Mucosa of descending colon (tissue), 3 donors: ENCODE data around the gene ALDH3A1. TPM values are rescaled to one million over a fixed set of nuclear protein-coding genes. Genes with fewer than 3 reads are reported as not detected.

Experiments used
- ATAC-seq: fragments of 200-7000 bp; cut with Tn5 transposase; one replicate; pipeline ENCODE4 v1.9.1; 2020; ENCODE audit warnings: mild to moderate bottlenecking, moderate library complexity
- DNase-seq, 3 donors: peaks; one replicate each; pipeline ENCODE4 v3.0.0-alpha.2; 2020
- H3K36me3 ChIP-seq: fragments of 200-600 bp; one replicate; pipeline ENCODE4 v1.8.0; 2021; ENCODE audit warnings: low read depth, mild to moderate bottlenecking
- H3K4me1 ChIP-seq: fragments of 200-600 bp; one replicate; pipeline ENCODE4 v1.8.0; 2021; ENCODE audit warnings: low read depth, mild to moderate bottlenecking
- H3K4me3 ChIP-seq: fragments of 200-600 bp; one replicate; pipeline ENCODE4 v1.8.0; 2021; ENCODE audit warnings: mild to moderate bottlenecking
- H3K9me3 ChIP-seq: fragments of 200-600 bp; one replicate; pipeline ENCODE4 v1.8.0; 2021; ENCODE audit warnings: mild to moderate bottlenecking
- CTCF ChIP-seq: fragments of 200-600 bp; IDR thresholded peaks from one replicate; pipeline ENCODE4 v1.8.0; 2022; ENCODE audit warnings: antibody characterized with exemption, mild to moderate bottlenecking
- intact Hi-C, 2 donors: fragments of 100-400 bp; cut with DNase I in 1 of 2; cut with micrococcal nuclease in 1 of 2; formaldehyde crosslinking; loops; one replicate each; pipeline versions ENCODE4 v1.11.0 to v1.11.1; 2022; cut with DNase I, micrococcal nuclease
- total RNA-seq, 3 donors: library from RNA; stranded (reverse); fragmentation: NEBNext Ultra II Directional in 2 of 3; extraction: Animal tissue kit (Norgen Biotek cat#: 25700) in 2 of 3; gene quantifications; one replicate each; pipeline versions ENCODE4 v1.2.1 to v1.2.4, GENCODE V29; 2021 to 2023
- donor health status: DM: no; HTN: no; CAD: no; lungs with moderate emphysema.
- donor health status: DM: no; HTN: no; CAD: no.
- donor health status: DM: no; HTN: yes; CAD: no.

Gene ALDH3A1
- total RNA-seq, 3 donors from 2014 or later, result 0.60 to 5.9 (median 3.1) TPM

- no peak for ATAC-seq
- no peak for DNase-seq
- TF ChIP-seq CTCF, result no peak
- intact Hi-C loops, result no loop called here
- no peaks in the 10 kb centered on the region for H3K9me3 ChIP-seq
- H3K36me3 ChIP-seq, result no peaks in the 10 kb centered on the region
- H3K4me3 ChIP-seq, result no peak overlapping the region
- peaks cover 6% of the 10 kb centered on the region for H3K4me1 ChIP-seq
Observed at GRCh38 chr17:19756546-19756945, 8.4 kb upstream of the ALDH3A1 start.

- Histone ChIP-seq H3K4me3 (no peak overlapping the region), H3K9me3 (no peaks in the 10 kb centered on the region), H3K4me1 (peaks cover 6% of the 10 kb centered on the region), H3K36me3 (no peaks in the 10 kb centered on the region)
- intact Hi-C loops, result no loop called here
- ATAC-seq (no peak), DNase-seq (no peak)
- no peak for TF ChIP-seq CTCF
Observed at GRCh38 chr17:19755821-19756510, 7.9 kb upstream of the ALDH3A1 start.

GRCh38 chr17:19755392-19755791 is 7.3 kb upstream of the ALDH3A1 start:
- DNase-seq (no peak), ATAC-seq (no peak)
- no peak overlapping the region for H3K4me3 ChIP-seq
- intact Hi-C loops, result no loop called here
- no peaks in the 10 kb centered on the region for H3K9me3 ChIP-seq
- TF ChIP-seq CTCF, result no peak
- H3K4me1 ChIP-seq, result peaks cover 6% of the 10 kb centered on the region
- H3K36me3 ChIP-seq, result no peaks in the 10 kb centered on the region

- ATAC-seq (peak; percentile 76), DNase-seq (peak; percentile 60 to 66 (median 61))
- TF ChIP-seq CTCF, result no peak
- no peak overlapping the region for H3K4me3 ChIP-seq
- H3K36me3 ChIP-seq, result no peaks in the 10 kb centered on the region
- H3K4me1 ChIP-seq, result peaks cover 7% of the 10 kb centered on the region
- intact Hi-C loops, result no loop called here
- no peaks in the 10 kb centered on the region for H3K9me3 ChIP-seq
Observed at GRCh38 chr17:19753661-19754463, 5.8 kb upstream of the ALDH3A1 start.

GRCh38 chr17:19753051-19753509 is 5.0 kb upstream of the ALDH3A1 start:
- intact Hi-C loops, result no loop called here
- Histone ChIP-seq H3K36me3 (no peaks in the 10 kb centered on the region), H3K4me3 (no peak overlapping the region), H3K9me3 (no peaks in the 10 kb centered on the region), H3K4me1 (peaks cover 15% of the 10 kb centered on the region)
- DNase-seq, result peak; percentile 53 to 82 (median 74)
- no peak for TF ChIP-seq CTCF
- peak; percentile 92 for ATAC-seq
